ENCODE results near the gene FBXW9.
"Not testable (repeated sequence)": the region's sequence is repeated elsewhere in the genome, so short reads cannot be mapped to it uniquely, and the experiment has no call there.

Gene FBXW9

GRCh38 chr19:12696366-12697335 lies at the start of gene FBXW9:
Gene FBXW9, minus strand, starts transcription at chr19:12696631. Its CDS starts 50 bp downstream, at chr19:12696581.
- peak; percentile 93 for DNase-seq

DNA sequence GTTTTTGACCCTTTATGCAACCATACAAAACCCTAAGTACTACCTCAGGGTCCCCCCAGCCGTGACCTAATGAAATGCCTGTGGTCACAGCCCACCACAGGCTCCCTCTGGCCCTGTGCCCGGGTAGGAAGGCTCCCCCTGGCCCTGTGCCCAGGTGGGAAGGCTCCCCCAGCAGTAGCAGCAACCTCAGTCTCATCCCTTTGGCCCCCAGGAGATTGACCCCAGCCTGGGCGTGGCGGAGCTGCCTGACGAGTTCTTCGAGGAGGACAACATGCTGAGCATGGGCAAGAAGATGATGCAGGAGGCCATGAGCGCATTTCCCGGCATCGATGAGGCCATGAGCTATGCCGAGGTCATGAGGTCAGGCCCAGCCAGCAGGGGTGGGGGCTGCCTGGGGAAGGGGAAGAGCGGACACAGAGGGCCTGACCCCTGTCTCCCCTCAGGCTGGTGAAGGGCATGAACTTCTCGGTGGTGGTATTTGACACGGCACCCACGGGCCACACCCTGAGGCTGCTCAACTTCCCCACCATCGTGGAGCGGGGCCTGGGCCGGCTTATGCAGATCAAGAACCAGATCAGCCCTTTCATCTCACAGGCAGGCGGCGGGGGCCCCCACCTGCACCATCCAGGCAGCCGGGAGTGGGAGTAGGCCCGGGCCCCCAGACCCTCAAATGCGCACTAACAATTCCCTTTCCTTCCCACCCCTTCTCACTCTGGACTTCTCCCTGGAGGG lies 48.9 kb upstream of the FBXW9 start:
- DNase-seq = no peak

DNA sequence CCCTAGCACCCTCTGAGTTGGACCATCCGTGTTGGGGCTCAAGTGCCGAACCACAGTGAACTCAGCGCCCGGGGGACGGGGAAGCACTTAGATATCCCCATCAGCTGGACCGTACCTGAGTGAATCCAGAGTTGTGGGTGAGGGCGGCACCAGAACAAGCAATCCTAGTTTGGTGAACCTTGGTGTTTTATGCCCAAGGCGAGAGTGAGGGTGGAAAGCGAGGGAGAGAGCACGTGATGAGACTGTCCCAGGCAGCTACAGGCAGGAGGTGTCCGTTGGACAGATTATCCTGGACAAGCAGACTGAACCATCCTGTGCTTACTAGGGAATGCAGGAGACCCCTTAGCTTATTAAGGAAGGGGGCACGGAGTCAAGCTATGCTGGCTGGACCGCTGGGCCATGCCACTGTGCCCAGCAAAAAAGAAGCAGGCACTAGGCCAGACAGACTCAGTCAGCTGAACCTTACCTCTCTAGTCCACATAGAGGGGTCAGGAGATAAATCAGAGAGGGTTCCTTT lies 41.5 kb upstream of the FBXW9 start:
- DNase-seq = no peak

DNA sequence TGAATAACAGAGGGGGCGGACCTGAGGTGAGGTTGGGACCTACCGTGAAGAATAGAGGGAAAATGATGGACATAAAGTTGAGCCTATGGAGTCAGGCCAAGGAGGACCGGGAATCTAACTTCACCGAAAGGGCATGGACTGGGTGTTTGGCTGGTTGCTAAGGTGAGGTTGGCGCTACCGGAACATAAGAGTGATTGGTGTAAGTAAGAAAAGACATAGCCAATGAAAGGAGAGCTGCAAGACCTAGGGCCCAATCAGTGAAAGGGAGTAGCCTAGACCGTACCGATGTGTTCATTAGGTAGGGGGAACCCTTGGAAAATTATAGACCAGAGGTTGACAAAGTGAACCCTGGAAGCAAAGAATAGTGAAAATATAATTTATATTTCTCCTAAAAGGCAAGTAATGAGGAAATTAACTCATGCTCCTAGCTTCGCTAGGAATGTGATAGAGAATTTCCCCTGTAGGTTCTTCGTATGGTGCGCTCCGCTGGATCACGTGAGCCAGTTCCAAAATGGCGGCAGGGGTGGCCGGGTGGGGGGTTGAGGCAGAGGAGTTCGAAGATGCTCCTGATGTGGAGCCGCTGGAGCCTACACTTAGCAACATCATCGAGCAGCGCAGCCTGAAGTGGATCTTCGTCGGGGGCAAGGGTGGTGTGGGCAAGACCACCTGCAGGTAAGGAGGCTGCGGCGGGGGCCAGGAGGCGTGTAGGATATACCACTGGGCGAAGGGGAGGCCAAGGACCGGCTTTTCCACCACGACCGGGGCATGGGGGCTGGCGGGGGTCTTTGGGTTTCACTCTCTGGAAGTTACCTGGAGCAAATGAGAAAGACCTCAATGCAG lies 40.8 kb upstream of the FBXW9 start, which contains the start of gene GET3:
Gene GET3 (plus strand): TSS at position 503 of the 840 bp plus-strand sequence. CDS start 9 bp downstream, at position 512.
- DNase-seq = peak; percentile 100

DNA sequence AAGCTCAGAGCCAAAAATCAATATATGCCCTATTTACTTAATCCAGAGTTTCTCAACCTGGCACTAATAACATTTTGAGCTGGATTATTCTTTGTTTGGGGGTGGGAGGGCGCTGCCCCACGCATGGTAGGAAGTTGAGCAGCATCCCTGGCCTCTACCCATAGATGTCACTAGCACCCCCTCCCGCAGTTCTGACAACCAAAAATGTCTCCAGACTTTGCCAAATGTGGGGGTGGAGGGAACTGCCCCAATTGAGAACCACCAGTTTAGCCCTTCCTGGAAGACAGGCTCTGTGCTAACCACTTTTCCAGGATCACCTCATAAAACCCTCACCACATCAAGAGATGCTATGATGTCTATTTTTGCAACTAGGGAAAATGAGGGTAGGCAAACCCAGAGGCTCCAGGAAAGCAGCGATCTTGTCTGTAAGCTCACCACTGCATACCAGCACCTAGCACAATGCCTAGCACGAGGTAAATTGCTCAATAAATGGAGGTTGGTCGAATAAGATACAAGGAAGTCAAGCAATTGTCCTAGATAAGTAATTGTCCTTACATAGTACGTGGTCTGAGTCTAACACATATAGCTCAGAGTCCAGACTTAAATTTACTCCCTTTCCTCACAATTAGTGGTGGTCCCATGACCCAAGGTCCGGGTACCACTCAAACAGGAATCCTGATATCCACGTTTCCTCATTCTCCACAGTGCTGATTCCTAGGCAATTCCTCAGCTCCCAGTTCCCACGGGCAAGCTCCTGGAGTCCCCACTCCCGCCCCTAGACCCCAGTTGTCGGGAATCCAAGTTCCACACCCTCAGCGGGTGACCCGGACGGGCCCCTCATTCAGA lies 37.2 kb upstream of the FBXW9 start:
- peak; percentile 52 for DNase-seq

DNA sequence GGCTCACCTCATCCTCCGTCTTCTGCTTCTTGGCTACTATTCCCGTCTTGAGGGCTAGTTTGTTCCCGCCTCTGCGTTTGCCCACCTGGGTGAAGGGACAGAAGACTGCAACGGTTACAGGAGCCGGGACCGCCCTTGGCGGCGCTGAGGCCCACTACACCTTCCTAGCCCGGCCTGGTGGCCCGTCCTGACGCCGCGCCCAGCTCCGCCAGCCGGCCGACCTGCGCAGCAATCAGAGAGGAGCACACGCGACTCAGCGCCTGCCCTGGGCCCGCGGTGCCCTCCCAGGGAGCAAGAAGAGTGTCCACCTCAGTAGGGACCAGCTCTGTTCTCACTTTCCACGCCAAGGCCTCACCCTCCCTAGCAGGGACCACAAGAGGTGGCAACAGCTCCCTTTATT lies 34.9 kb upstream of the FBXW9 start:
- DNase-seq = no peak

- no peak for DNase-seq
Observed at GRCh38 chr19:12730064-12730463, 33.6 kb upstream of the FBXW9 start.

DNA sequence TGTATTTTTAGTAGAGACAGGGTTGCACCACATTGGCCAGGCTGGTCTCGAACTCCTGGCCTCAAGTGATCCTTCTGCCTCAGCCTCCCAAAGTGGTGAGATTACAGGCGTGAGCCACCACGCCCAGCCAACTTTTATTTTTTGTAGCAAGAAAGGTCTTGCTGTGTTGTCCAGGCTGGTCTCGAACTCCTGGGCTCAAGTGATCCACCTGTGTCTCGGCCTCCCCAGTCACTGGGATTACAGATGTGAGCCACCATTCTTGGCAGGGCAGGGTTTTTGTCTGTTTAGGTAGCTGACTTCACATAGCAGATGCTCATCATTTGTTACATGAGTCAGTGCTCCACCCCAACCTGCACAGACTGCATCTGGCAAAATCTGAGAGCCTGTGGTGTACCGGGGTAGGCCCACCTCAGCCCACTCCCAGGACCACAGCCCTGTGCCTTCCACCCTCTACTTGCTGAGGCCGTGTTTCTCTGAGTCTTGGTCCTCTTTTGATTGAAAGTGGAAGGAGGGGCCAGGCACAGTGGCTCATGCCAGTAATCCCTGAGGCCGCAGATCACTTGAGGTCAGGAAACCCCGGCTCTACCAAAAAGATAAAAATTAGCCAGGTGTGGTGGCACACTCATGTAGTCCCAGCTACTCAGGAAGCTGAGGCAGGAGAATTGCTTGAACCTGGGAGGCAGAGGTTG lies 31.5 kb upstream of the FBXW9 start:
- DNase-seq = no peak

DNA sequence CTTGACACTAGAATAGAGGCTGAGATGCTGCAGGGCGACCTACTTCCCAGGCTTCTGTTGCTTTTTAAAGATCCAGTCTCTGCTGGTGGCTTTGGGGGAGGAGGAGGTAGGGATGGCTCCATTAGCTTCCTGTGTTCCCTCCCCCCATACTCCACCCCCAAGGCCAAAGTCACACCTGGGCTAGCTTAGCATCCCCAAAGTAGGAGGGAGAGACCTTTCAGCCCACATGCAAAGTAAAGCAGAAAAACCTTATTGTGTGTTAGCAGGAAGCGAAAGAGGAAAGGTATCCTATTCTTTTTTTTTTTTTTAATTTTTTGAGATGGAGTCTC lies 30.5 kb upstream of the FBXW9 start:
- no peak for DNase-seq

- DNase-seq = not testable (repeated sequence)
Observed at GRCh38 chr19:12725612-12726011, 29.2 kb upstream of the FBXW9 start.

DNA sequence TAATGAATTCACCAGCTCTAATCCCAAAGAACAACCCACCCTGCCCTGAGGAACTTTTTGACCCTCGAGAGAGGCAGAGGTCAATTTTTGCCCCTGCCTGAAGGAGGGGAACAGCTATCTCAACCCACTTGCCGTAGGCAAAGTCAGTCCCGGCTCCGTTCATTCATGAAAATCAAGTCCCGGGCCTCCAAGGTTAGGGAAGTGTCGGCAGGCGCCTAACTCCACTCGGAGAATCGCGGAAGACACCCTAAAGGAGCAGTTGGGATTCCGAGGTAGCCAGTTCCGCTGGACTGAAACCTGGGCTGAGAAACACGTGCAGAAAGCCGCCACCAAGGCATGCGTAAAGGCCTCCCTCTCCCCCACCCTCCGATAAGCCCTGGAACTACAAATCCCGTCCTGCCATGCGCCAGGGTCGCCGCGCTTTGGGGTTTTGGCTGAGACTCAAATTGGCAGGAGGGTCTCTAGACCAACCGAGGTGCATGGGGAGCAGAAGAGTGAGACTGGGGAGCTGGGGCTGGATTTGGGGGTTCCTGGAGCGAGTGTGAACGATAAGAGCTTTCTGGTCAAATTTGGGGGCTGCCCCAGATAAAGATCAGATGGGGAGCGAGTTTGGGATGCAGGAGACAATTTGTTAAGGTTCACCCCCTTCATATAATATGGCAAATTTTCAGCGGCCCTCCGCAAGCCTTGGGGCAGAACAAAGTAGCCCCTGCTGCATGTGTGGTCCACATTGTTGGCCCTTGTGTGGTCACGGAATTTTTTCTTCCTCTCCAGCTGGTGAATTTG lies 27.4 kb upstream of the FBXW9 start, which contains the start of gene TNPO2:
Gene TNPO2 (minus strand): TSS at position 292 of the 786 bp plus-strand sequence. CDS start 2,955 bp downstream, outside the sequence.
- DNase-seq = peak; percentile 86

- DNase-seq = peak; percentile 48
Observed at GRCh38 chr19:12723381-12723640, 26.9 kb upstream of the FBXW9 start.

DNA sequence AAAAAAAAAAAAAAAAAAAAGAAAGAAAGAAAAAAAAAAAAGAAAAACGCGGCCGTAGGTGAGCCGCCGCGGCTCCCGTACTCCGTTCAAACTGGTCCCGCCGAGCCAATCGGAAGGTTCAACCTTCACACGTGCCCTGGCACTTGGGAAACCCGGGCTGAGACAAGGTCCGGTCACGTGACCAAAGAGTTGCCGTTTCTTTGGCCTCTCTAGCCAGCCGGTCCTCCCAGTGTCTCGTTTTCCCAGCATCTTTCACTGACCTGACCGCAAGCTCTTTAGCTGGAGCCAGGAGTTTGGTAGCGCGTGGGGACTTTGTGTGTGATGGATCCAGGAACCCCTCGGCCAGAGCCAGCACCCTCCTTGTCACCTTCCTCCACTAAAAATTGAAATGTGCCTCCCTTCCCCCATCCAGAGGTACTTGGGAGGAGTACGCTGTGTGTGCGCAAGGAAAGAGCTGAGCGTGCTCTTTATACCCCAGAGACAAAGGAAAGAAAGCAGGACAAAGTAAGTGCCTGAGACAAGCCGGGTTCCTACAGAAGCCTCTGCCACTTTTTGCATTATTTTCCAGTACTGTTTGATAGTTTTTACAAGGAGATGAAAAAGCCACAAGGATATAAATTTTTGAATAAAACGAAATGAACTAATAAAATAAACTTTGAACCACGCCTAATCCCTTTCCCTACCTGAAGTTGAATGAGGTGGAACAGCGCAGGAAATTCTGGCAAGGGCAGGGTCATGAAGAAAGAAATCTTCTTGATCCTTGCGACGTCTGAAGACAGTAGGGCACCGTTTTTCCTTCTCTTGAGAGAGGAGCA lies 26.3 kb upstream of the FBXW9 start:
- DNase-seq = peak; percentile 98

DNA sequence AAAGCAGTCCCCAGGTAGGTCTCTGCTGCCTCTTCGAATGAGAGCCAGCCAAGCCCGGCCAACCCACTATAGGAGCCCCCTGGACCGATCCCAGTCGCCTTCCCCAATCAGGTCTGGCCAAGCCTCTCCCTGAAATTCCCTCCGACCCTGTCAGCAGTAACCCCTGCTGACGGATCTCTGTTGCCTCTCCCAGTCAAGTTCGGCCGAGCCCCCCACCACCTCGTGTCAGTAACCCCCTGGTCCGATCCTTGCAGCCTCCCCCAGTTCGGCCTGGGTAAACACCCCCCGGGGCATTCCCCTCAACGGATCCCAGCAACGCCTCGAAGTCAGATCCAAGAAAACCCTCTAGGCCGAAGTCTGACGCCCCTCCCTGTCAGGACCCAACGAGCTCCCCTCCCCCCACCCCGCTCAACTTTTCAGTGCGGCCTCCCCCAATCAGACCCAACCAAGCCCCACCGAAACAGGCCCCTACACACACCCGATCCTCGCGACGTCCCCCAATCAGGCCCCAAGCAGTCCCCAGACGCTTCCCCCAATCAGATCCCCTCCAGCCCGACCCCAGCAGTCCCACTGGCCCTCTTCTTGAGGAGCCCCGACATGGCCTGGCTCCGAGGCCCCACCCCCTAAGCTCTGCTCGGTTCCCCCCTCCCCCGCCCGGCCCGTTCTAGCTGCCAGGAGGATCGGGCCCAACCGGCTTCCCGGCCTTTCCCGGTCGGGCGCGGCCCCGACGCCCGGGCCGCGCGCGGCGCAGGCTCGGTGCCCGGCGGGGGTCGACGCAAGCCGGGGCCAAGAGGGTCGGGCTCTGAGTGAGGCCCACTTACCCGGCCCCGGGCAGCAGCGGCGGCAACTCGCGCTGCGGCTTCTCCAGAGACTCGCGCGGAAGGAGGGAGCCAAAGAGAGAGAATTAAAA lies 25.5 kb upstream of the FBXW9 start:
- DNase-seq = peak; percentile 46

DNA sequence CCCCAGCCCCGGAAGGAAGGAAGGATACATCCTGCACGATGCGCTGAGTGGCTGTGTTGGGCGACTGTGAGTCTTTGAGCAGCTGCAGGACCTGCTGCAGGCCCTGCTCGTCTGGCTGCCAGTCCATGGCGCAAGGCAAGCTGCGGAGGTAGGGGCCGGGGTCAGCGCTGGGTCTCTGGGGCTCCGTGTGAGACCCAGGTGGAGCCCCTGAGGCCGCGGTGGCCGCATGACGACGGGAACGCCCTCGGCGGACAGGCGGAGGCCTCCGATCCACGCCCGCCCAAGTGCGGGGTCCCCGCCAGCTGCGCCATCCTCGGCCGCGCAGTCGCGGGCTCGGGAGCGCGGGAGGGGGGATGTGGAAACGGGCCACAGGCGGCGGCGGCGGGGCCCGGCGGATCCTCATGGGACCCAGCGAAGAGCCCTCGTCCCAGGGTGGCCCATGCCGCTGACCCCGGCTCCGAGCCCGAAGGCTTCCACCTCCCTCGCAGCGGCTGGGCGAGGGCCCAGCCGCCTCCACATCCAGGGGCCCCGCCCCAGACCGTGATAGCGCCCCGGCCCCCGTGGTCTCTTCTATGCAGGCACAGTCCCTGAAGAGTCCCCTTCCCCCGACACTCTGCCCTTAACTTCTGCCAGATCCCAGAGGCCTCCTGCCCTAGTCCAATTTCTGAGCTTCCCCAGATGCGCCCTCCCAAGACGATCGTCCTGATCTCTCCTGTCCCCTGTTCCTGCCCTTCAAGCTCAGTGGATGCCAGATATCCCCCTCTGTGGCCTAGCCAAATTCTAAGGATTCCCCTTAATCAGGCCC lies 24.6 kb upstream of the FBXW9 start:
- DNase-seq = no peak

GRCh38 chr19:12720296-12720695 lies 23.9 kb upstream of the FBXW9 start:
- DNase-seq = no peak

DNA sequence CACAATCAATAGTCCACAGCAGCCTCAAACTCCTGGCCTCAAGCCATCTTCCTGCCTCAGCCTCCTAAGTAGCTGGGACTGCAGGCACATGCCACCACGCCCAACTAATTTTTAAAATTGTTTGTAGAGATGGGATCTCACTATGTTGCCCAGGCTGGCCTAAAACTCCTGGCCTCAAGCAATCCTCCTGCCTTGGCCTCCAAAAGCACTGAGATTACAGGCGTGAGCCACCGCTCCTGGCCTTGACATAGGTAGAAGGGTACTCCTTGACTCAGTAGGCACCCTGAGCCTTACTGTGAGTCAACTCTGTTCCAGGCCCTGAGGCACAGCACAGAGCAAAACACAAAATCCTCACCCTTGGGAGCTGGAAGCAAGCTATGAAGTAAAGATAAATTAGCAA lies 19.5 kb upstream of the FBXW9 start:
- no peak for DNase-seq

GRCh38 chr19:12715102-12715501 lies 18.7 kb upstream of the FBXW9 start:
- no peak for DNase-seq

Measured in NCI-H2171 treated with DMSO at 0.1 percent for 48 hours (cell line).